PFSK-1 (cell line): ENCODE data around the gene ZNF428.

Source experiments
- POLR2AphosphoS5 ChIP-seq: IDR thresholded peaks from 2 replicates; pipeline ENCODE4 v1.6.1; 2012; ENCODE audit warnings: low read depth, mild to moderate bottlenecking, control low read depth, low read length, moderate library complexity
- REST ChIP-seq, 2 experiments: IDR thresholded peaks; 2 replicates each; pipeline versions ENCODE4 v1.6.1 to v1.8.0; 2011 to 2012; ENCODE audit warnings: low read depth in 2 of 2, low read length in 2 of 2, control low read depth in 1 of 2, inconsistent platforms in 1 of 2, mild to moderate bottlenecking in 1 of 2, moderate library complexity in 1 of 2; ENCODE audit not compliant: insufficient read depth in 1 of 2

DNA sequence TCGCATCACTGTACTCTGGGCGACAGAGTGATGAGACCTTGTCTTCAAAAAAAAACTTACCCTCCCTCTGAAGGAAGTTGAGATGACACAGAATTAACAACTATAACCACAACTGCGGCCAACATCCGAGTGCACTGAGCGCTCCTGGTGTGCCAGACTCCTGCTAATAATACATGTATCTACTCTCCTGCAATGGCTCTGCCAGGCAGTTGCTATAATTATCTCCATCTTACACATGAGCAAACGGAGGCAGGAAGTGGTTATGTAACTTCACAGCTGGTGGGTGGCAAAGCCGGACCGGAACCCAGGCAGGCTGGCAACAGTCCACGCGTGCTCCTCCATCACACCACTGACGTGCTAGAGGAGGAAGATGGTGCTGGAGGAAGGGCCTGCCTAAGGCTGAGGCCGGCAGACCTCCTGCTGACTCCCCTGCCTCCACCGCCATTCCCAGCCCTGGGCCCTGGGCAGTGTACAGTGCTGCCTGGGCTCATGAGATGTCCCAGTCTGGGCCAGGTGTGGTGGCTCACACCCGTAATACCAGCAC is 56.7 kb downstream of the ZNF428 start:
- TF ChIP-seq REST (IDR thresholded peaks at IDR 0.05; ENCODE audit: insufficient read depth in 1 of 2, low read depth in 2 of 2, low read length in 2 of 2): no peak; a peak in 1 of 4 replicates
- TF ChIP-seq POLR2AphosphoS5: no peak
